ENCODE measurements around the gene OR10G2. TPM values are rescaled to one million over a fixed set of nuclear protein-coding genes. Genes with fewer than 3 reads are reported as not detected.

The OR10G2 gene
- polyA plus RNA-seq, 3 donors = not detected

GRCh38 chr14:21669284-21669683, 34.5 kb upstream of the OR10G2 start:
- no peak for DNase-seq
- no peaks in the 10 kb centered on the region for H3K36me3 Mint-ChIP-seq
- Histone ChIP-seq H3K9me3 (replicated peaks in 1 of 2; ENCODE audit: control insufficient read depth in 1 of 2, insufficient read depth in 1 of 2, low read length in 2 of 2) (no peaks in the 10 kb centered on the region), H4K20me1 (ENCODE audit: insufficient read depth, low read length) (no peaks in the 10 kb centered on the region), H3K4me1 (ENCODE audit: control insufficient read depth in 1 of 2, insufficient read depth in 2 of 2, low read length in 2 of 2) (no peaks in the 10 kb centered on the region), H3K4me2 (replicated peaks; ENCODE audit: extremely low read depth, low read length, poor library complexity, severe bottlenecking) (no peak overlapping the region), H3K9ac (ENCODE audit: insufficient read depth, low read length, poor library complexity, severe bottlenecking) (no peak overlapping the region), H3K36me3 (replicated peaks in 1 of 2; ENCODE audit: control insufficient read depth in 1 of 2, insufficient read depth in 2 of 2, low read length in 2 of 2) (no peaks in the 10 kb centered on the region), H2AFZ (ENCODE audit: insufficient read depth, low read depth, low read length, poor library complexity, severe bottlenecking) (no peak overlapping the region), H3K4me3 (replicated peaks in 1 of 3; ENCODE audit: low read depth in 2 of 3, low read length in 3 of 3) (no peak overlapping the region), H3K27ac (ENCODE audit: low read depth in 1 of 2, low read length in 2 of 2) (no peak overlapping the region), H3K79me2 (ENCODE audit: insufficient read depth, low read length) (no peaks in the 10 kb centered on the region), H3K27me3 (ENCODE audit: control insufficient read depth in 2 of 2, insufficient read depth in 2 of 2, low read length in 2 of 2) (peaks cover 0 to 2% of the 10 kb centered on the region in 2 donors)
- peaks cover 2 to 11% (median 6%) of the 10 kb centered on the region in 7 donors for H3K9me3 Mint-ChIP-seq
- peaks cover 1 to 3% (median 3%) of the 10 kb centered on the region in 3 donors for H3K27me3 Mint-ChIP-seq (ENCODE audit: low read depth in 3 of 3)
- H3K27ac Mint-ChIP-seq = no peak overlapping the region
- TF ChIP-seq, protein P1, sequence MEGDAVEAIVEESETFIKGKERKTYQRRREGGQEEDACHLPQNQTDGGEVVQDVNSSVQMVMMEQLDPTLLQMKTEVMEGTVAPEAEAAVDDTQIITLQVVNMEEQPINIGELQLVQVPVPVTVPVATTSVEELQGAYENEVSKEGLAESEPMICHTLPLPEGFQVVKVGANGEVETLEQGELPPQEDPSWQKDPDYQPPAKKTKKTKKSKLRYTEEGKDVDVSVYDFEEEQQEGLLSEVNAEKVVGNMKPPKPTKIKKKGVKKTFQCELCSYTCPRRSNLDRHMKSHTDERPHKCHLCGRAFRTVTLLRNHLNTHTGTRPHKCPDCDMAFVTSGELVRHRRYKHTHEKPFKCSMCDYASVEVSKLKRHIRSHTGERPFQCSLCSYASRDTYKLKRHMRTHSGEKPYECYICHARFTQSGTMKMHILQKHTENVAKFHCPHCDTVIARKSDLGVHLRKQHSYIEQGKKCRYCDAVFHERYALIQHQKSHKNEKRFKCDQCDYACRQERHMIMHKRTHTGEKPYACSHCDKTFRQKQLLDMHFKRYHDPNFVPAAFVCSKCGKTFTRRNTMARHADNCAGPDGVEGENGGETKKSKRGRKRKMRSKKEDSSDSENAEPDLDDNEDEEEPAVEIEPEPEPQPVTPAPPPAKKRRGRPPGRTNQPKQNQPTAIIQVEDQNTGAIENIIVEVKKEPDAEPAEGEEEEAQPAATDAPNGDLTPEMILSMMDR (IDR thresholded peaks at IDR 0.05) = no peak
- no peaks in the 10 kb centered on the region for H3K4me1 Mint-ChIP-seq
- no peak overlapping the region for H3K4me3 Mint-ChIP-seq
- intact Hi-C loops (cut with micrococcal nuclease) = no loop called here

- H3K4me3 Mint-ChIP-seq = no peak overlapping the region
- no peaks in the 10 kb centered on the region for H3K4me1 Mint-ChIP-seq
- Histone ChIP-seq H2AFZ (ENCODE audit: insufficient read depth, low read depth, low read length, poor library complexity, severe bottlenecking) (no peak overlapping the region), H3K9ac (ENCODE audit: insufficient read depth, low read length, poor library complexity, severe bottlenecking) (no peak overlapping the region), H3K4me1 (ENCODE audit: control insufficient read depth in 1 of 2, insufficient read depth in 2 of 2, low read length in 2 of 2) (no peaks in the 10 kb centered on the region), H3K27ac (ENCODE audit: low read depth in 1 of 2, low read length in 2 of 2) (no peak overlapping the region), H3K9me3 (replicated peaks in 1 of 2; ENCODE audit: control insufficient read depth in 1 of 2, insufficient read depth in 1 of 2, low read length in 2 of 2) (no peaks in the 10 kb centered on the region), H4K20me1 (ENCODE audit: insufficient read depth, low read length) (no peaks in the 10 kb centered on the region), H3K4me2 (replicated peaks; ENCODE audit: extremely low read depth, low read length, poor library complexity, severe bottlenecking) (no peak overlapping the region), H3K79me2 (ENCODE audit: insufficient read depth, low read length) (no peaks in the 10 kb centered on the region), H3K27me3 (ENCODE audit: control insufficient read depth in 2 of 2, insufficient read depth in 2 of 2, low read length in 2 of 2) (peaks cover 0 to 2% of the 10 kb centered on the region in 2 donors), H3K4me3 (replicated peaks in 1 of 3; ENCODE audit: low read depth in 2 of 3, low read length in 3 of 3) (no peak overlapping the region), H3K36me3 (replicated peaks in 1 of 2; ENCODE audit: control insufficient read depth in 1 of 2, insufficient read depth in 2 of 2, low read length in 2 of 2) (no peaks in the 10 kb centered on the region)
- H3K27me3 Mint-ChIP-seq (ENCODE audit: low read depth in 3 of 3) = peaks cover 1 to 3% (median 3%) of the 10 kb centered on the region in 3 donors
- DNase-seq = no peak
- H3K36me3 Mint-ChIP-seq = no peaks in the 10 kb centered on the region
- peaks cover 4 to 7% (median 5%) of the 10 kb centered on the region in 7 donors for H3K9me3 Mint-ChIP-seq
- intact Hi-C loops (cut with micrococcal nuclease) = no loop called here
- TF ChIP-seq, protein P1 (IDR thresholded peaks at IDR 0.05) = no peak
- no CpG with 5 or more reads among the region's 3 CpGs for WGBS (ENCODE audit: insufficient coverage)
- no peak overlapping the region for H3K27ac Mint-ChIP-seq
Observed at GRCh38 chr14:21668377-21668776, 33.6 kb upstream of the OR10G2 start.
